Measurements from ENCODE around the gene TAP2.
A peak's percentile ranks its signal among the peaks of the same experiment; 100 is the strongest.
"Not testable (repeated sequence)": the region's sequence is repeated elsewhere in the genome, so short reads cannot be mapped to it uniquely, and the experiment has no call there.

The TAP2 gene

GRCh38 chr6:32814145-32814544 lies 24.4 kb downstream of the TAP2 start:
- Histone ChIP-seq H3K9me3 (ENCODE audit: low read length) (no peaks in the 10 kb centered on the region), H3F3A (ENCODE audit: insufficient read depth, low read length) (no peaks in the 10 kb centered on the region), H3K4me2 (ENCODE audit: low read length) (no peak overlapping the region), H3K9me2 (ENCODE audit: low read depth, low read length) (no peaks in the 10 kb centered on the region), H3K9ac (ENCODE audit: low read length) (no peak overlapping the region), H3K4me1 (ENCODE audit: insufficient read depth, low read length, severe bottlenecking) (peaks cover 47% of the 10 kb centered on the region), H3K79me2 (ENCODE audit: insufficient read depth, low read length) (no peaks in the 10 kb centered on the region), H3K4me3 (ENCODE audit: low read depth, low read length, poor library complexity, severe bottlenecking) (no peak overlapping the region), H3K27ac (ENCODE audit: low read depth, low read length, poor library complexity, severe bottlenecking) (peak overlapping the region; percentile 95), H3K36me3 (ENCODE audit: insufficient read depth, low read length) (peaks cover 8% of the 10 kb centered on the region; the same call in 1 of the 2 replicates), H4K20me1 (ENCODE audit: insufficient read depth, low read length) (no peaks in the 10 kb centered on the region), H3K27me3 (ENCODE audit: insufficient read depth, low read length) (no peaks in the 10 kb centered on the region), H2AFZ (ENCODE audit: low read length) (no peak overlapping the region)
- TF ChIP-seq EZH2 (IDR thresholded peaks at IDR 0.05; ENCODE audit: borderline replicate concordance, low read length) = no peak
- TF ChIP-seq, protein P1, sequence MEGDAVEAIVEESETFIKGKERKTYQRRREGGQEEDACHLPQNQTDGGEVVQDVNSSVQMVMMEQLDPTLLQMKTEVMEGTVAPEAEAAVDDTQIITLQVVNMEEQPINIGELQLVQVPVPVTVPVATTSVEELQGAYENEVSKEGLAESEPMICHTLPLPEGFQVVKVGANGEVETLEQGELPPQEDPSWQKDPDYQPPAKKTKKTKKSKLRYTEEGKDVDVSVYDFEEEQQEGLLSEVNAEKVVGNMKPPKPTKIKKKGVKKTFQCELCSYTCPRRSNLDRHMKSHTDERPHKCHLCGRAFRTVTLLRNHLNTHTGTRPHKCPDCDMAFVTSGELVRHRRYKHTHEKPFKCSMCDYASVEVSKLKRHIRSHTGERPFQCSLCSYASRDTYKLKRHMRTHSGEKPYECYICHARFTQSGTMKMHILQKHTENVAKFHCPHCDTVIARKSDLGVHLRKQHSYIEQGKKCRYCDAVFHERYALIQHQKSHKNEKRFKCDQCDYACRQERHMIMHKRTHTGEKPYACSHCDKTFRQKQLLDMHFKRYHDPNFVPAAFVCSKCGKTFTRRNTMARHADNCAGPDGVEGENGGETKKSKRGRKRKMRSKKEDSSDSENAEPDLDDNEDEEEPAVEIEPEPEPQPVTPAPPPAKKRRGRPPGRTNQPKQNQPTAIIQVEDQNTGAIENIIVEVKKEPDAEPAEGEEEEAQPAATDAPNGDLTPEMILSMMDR (IDR thresholded peaks at IDR 0.05; ENCODE audit: low read length) = no peak

- Histone ChIP-seq H3K36me3 (ENCODE audit: insufficient read depth, low read length) (peaks cover 6% of the 10 kb centered on the region; the same call in 1 of the 2 replicates), H3K9me2 (ENCODE audit: low read depth, low read length) (no peaks in the 10 kb centered on the region), H4K20me1 (ENCODE audit: insufficient read depth, low read length) (no peaks in the 10 kb centered on the region), H3K4me3 (ENCODE audit: low read depth, low read length, poor library complexity, severe bottlenecking) (no peak overlapping the region), H3K4me1 (ENCODE audit: insufficient read depth, low read length, severe bottlenecking) (no peaks in the 10 kb centered on the region), H3K27me3 (ENCODE audit: insufficient read depth, low read length) (no peaks in the 10 kb centered on the region), H3K79me2 (ENCODE audit: insufficient read depth, low read length) (no peaks in the 10 kb centered on the region), H3K4me2 (ENCODE audit: low read length) (no peak overlapping the region), H3F3A (ENCODE audit: insufficient read depth, low read length) (no peaks in the 10 kb centered on the region), H3K9me3 (ENCODE audit: low read length) (no peaks in the 10 kb centered on the region), H3K27ac (ENCODE audit: low read depth, low read length, poor library complexity, severe bottlenecking) (no peak overlapping the region), H2AFZ (ENCODE audit: low read length) (no peak overlapping the region), H3K9ac (ENCODE audit: low read length) (no peak overlapping the region)
- TF ChIP-seq, protein P1 (IDR thresholded peaks at IDR 0.05; ENCODE audit: low read length) = no peak
- TF ChIP-seq EZH2 (IDR thresholded peaks at IDR 0.05; ENCODE audit: borderline replicate concordance, low read length) = no peak
Measured at GRCh38 chr6:32809171-32809570, 29.4 kb downstream of the TAP2 start.

DNA sequence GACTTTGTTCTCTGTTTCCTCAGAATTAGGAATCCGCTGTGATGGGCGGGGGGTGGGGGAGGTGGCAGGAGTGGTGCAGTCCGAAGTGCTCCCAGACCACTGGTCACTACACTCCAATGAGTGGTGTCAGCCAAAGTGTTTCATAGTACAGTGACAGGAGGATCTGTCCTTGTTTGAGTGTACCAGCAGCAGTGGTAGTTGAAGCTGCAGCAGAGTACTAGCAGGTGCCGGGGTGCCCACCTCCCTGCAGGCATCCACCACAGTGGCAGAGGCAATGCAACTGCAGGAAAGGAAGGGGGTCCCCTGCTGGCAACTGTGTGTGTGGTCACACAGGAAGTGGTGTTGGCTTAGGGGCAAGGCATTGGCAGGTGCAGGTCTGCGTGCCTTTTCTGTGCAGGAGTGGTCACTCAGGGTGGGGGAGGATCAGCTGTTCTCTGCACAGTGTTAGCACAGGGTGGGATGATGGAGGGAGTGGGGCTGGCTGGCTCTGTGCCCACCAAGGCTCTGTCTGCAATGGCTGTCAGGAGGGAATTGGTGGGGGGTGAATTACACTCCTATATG lies 31.4 kb downstream of the TAP2 start:
- H3K4me3 ChIP-seq (ENCODE audit: low read depth, low read length, poor library complexity, severe bottlenecking) = no peak overlapping the region
- H3K79me2 ChIP-seq (ENCODE audit: insufficient read depth, low read length) = no peaks in the 10 kb centered on the region
- H3K4me1 ChIP-seq (ENCODE audit: insufficient read depth, low read length, severe bottlenecking) = no peaks in the 10 kb centered on the region
- H3K9me2 ChIP-seq (ENCODE audit: low read depth, low read length) = no peaks in the 10 kb centered on the region
- H3K36me3 ChIP-seq (ENCODE audit: insufficient read depth, low read length) = no peaks in the 10 kb centered on the region
- H2AFZ ChIP-seq (ENCODE audit: low read length) = no peak overlapping the region
- H3K27ac ChIP-seq (ENCODE audit: low read depth, low read length, poor library complexity, severe bottlenecking) = no peak overlapping the region
- no peak overlapping the region for H3K9ac ChIP-seq (ENCODE audit: low read length)
- H3F3A ChIP-seq (ENCODE audit: insufficient read depth, low read length) = no peaks in the 10 kb centered on the region
- no peak overlapping the region for H3K4me2 ChIP-seq (ENCODE audit: low read length)
- no peaks in the 10 kb centered on the region; the same call in 1 of the 2 replicates for H3K27me3 ChIP-seq (ENCODE audit: insufficient read depth, low read length)
- no peaks in the 10 kb centered on the region for H3K9me3 ChIP-seq (ENCODE audit: low read length)
- H4K20me1 ChIP-seq (ENCODE audit: insufficient read depth, low read length) = no peaks in the 10 kb centered on the region
- TF ChIP-seq, protein P1 (IDR thresholded peaks at IDR 0.05; ENCODE audit: low read length) = peak; percentile 37
- no peak for TF ChIP-seq EZH2 (IDR thresholded peaks at IDR 0.05; ENCODE audit: borderline replicate concordance, low read length)

DNA sequence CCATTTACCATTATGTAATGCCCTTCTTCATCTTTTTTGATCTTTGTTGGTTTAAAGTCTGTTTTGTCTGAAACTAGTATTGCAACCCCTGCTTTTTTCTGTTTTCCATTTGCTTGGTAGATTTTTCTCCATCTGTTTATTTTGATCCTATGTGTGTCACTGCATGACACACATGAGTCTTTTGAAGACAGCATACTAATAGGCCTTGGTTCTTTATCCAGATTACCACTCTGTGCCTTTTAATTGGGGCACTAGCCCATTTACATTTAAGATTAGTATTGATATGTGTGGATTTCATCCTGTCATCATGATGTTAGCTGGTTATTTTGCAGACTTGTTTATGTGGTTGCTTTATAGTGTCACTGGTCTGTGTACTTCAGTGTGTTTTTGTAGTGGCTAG lies 33.1 kb downstream of the TAP2 start:
- H3K4me3 ChIP-seq (ENCODE audit: low read depth, low read length, poor library complexity, severe bottlenecking); H4K20me1 ChIP-seq (ENCODE audit: insufficient read depth, low read length); H3K9me3 ChIP-seq (ENCODE audit: low read length); H3K36me3 ChIP-seq (ENCODE audit: insufficient read depth, low read length); H3K27ac ChIP-seq (ENCODE audit: low read depth, low read length, poor library complexity, severe bottlenecking); H2AFZ ChIP-seq (ENCODE audit: low read length); H3K9ac ChIP-seq (ENCODE audit: low read length); H3K27me3 ChIP-seq (ENCODE audit: insufficient read depth, low read length); H3F3A ChIP-seq (ENCODE audit: insufficient read depth, low read length); H3K4me2 ChIP-seq (ENCODE audit: low read length); H3K79me2 ChIP-seq (ENCODE audit: insufficient read depth, low read length); H3K9me2 ChIP-seq (ENCODE audit: low read depth, low read length); H3K4me1 ChIP-seq (ENCODE audit: insufficient read depth, low read length, severe bottlenecking): not testable (repeated sequence)

Measured in OCI-LY1 (cell line).